Activated naive CD4-positive, alpha-beta T cell treated with anti-CD3 and anti-CD28 coated beads, Interleukin-2, amount 10 ng/mL, durations not matched to agents 7 days and 5 days (primary cell): ENCODE data around the gene ABCB8.
A peak's percentile ranks its signal among the peaks of the same experiment; 100 is the strongest.

ENCODE experiments used
- CTCF ChIA-PET: fragments of 350-600 bp; sonication (Branson Sonifier 250); formaldehyde crosslinking; loops from one replicate; lab custom pipeline; 2021; ENCODE audit warnings: antibody characterized with exemption; lab: Charles Lee
- DNase-seq: peaks from one replicate; pipeline ENCODE4 v3.0.0-alpha.2; 2020
- H3K27ac Mint-ChIP-seq: one replicate; pipeline ENCODE4 v1.8.0; 2021; ENCODE audit warnings: mild to moderate bottlenecking, moderate library complexity, mixed read lengths
- H3K27me3 Mint-ChIP-seq: one replicate; pipeline ENCODE4 v1.8.0; 2021; ENCODE audit warnings: mild to moderate bottlenecking, mixed read lengths
- H3K36me3 Mint-ChIP-seq: one replicate; pipeline ENCODE4 v1.8.0; 2021; ENCODE audit warnings: mixed read lengths
- H3K4me1 Mint-ChIP-seq: one replicate; pipeline ENCODE4 v1.8.0; 2021; ENCODE audit warnings: mixed read lengths
- H3K4me3 Mint-ChIP-seq: one replicate; pipeline ENCODE4 v1.8.0; 2021; ENCODE audit warnings: mild to moderate bottlenecking, moderate library complexity, mixed read lengths
- H3K9me3 Mint-ChIP-seq: one replicate; pipeline ENCODE4 v1.8.0; 2021; ENCODE audit warnings: mixed read lengths

ABCB8 gene

GRCh38 chr7:150992833-150993302, 35.4 kb upstream of the ABCB8 start:
- Mint-ChIP-seq H3K36me3 (peaks cover 18% of the 10 kb centered on the region), H3K4me1 (peaks cover 55% of the 10 kb centered on the region), H3K4me3 (no peak overlapping the region), H3K9me3 (peaks cover 26% of the 10 kb centered on the region), H3K27ac (no peak overlapping the region), H3K27me3 (peaks cover 40% of the 10 kb centered on the region)
- CTCF ChIA-PET: interaction anchor here (1.0 to 4.5 kb wide), 7 partner anchors 12 to 102 kb away, joined by 3 to 29 read pairs (median 4); no protein-coding TSS in a partner anchor
- DNase-seq: peak; percentile 47

- H3K9me3 Mint-ChIP-seq: peaks cover 26% of the 10 kb centered on the region
- H3K27me3 Mint-ChIP-seq: peaks cover 36% of the 10 kb centered on the region
- H3K4me3 Mint-ChIP-seq: no peak overlapping the region
- CTCF ChIA-PET: interaction anchor here (1.5 to 3.0 kb wide), 9 partner anchors 9 to 119 kb away, joined by 3 to 27 read pairs (median 6); no protein-coding TSS in a partner anchor
- no peak overlapping the region for H3K27ac Mint-ChIP-seq
- H3K4me1 Mint-ChIP-seq: peaks cover 55% of the 10 kb centered on the region
- peaks cover 20% of the 10 kb centered on the region for H3K36me3 Mint-ChIP-seq
- no peak for DNase-seq
Measured at GRCh38 chr7:150993511-150993910, 34.7 kb upstream of the ABCB8 start.

GRCh38 chr7:150994141-150994837, 34.0 kb upstream of the ABCB8 start:
- Mint-ChIP-seq H3K27me3 (peaks cover 28% of the 10 kb centered on the region), H3K4me3 (peak overlapping the region; percentile 66), H3K9me3 (peaks cover 26% of the 10 kb centered on the region), H3K4me1 (peaks cover 52% of the 10 kb centered on the region), H3K27ac (peak overlapping the region; percentile 85), H3K36me3 (peaks cover 20% of the 10 kb centered on the region)
- DNase-seq: peak; percentile 67
- CTCF ChIA-PET: interaction anchor here (1.0 to 3.0 kb wide), 11 partner anchors 9 to 118 kb away, joined by 3 to 27 read pairs (median 4); no protein-coding TSS in a partner anchor

- DNase-seq: no peak
- Mint-ChIP-seq H3K4me1 (peaks cover 49% of the 10 kb centered on the region), H3K27me3 (peaks cover 21% of the 10 kb centered on the region), H3K4me3 (peak overlapping the region; percentile 66), H3K27ac (peak overlapping the region; percentile 79), H3K9me3 (peaks cover 20% of the 10 kb centered on the region), H3K36me3 (peaks cover 18% of the 10 kb centered on the region)
- CTCF ChIA-PET: interaction anchor here (1.0 to 3.0 kb wide), 9 partner anchors 10 to 118 kb away, joined by 3 to 27 read pairs (median 3); no protein-coding TSS in a partner anchor
Measured at GRCh38 chr7:150994838-150995510, 33.3 kb upstream of the ABCB8 start.

- CTCF ChIA-PET: interaction anchor here (1.7 to 2.0 kb wide), 2 partner anchors 10 to 22 kb away, joined by 4 to 9 read pairs; no protein-coding TSS in a partner anchor
- H3K4me3 Mint-ChIP-seq: peak overlapping the region; percentile 33
- peaks cover 8% of the 10 kb centered on the region for H3K27me3 Mint-ChIP-seq
- peaks cover 51% of the 10 kb centered on the region for H3K4me1 Mint-ChIP-seq
- no peak overlapping the region for H3K27ac Mint-ChIP-seq
- peaks cover 4% of the 10 kb centered on the region for H3K9me3 Mint-ChIP-seq
- H3K36me3 Mint-ChIP-seq: peaks cover 18% of the 10 kb centered on the region
- DNase-seq: no peak
Measured at GRCh38 chr7:150996376-150997074, 31.7 kb upstream of the ABCB8 start.

GRCh38 chr7:150997075-150997511, 31.2 kb upstream of the ABCB8 start:
- Mint-ChIP-seq H3K4me1 (peaks cover 51% of the 10 kb centered on the region), H3K36me3 (peaks cover 20% of the 10 kb centered on the region), H3K27me3 (peaks cover 8% of the 10 kb centered on the region), H3K27ac (no peak overlapping the region), H3K4me3 (no peak overlapping the region), H3K9me3 (peaks cover 4% of the 10 kb centered on the region)
- DNase-seq: no peak
- CTCF ChIA-PET: interaction anchor here (1.7 to 2.0 kb wide), 2 partner anchors 10 to 21 kb away, joined by 4 to 9 read pairs; no protein-coding TSS in a partner anchor

- Mint-ChIP-seq H3K27me3 (peaks cover 4% of the 10 kb centered on the region), H3K9me3 (peaks cover 1% of the 10 kb centered on the region), H3K4me1 (peaks cover 48% of the 10 kb centered on the region), H3K4me3 (no peak overlapping the region), H3K27ac (peak overlapping the region; percentile 25), H3K36me3 (peaks cover 18% of the 10 kb centered on the region)
- CTCF ChIA-PET: interaction anchor here (1.7 to 2.0 kb wide), 2 partner anchors 11 to 21 kb away, joined by 4 to 9 read pairs; no protein-coding TSS in a partner anchor
- DNase-seq: no peak
Measured at GRCh38 chr7:150997817-150998216, 30.4 kb upstream of the ABCB8 start.

- CTCF ChIA-PET: interaction anchor here (1.7 to 2.0 kb wide), 2 partner anchors 12 to 20 kb away, joined by 4 to 9 read pairs; no protein-coding TSS in a partner anchor
- Mint-ChIP-seq H3K4me3 (no peak overlapping the region), H3K27ac (peak overlapping the region; percentile 69), H3K4me1 (peaks cover 45% of the 10 kb centered on the region), H3K27me3 (peaks cover 4% of the 10 kb centered on the region), H3K9me3 (no peaks in the 10 kb centered on the region), H3K36me3 (peaks cover 18% of the 10 kb centered on the region)
- DNase-seq: no peak
Measured at GRCh38 chr7:150998341-150998740, 29.9 kb upstream of the ABCB8 start.

GRCh38 chr7:150999001-150999400, 29.2 kb upstream of the ABCB8 start:
- Mint-ChIP-seq H3K4me3 (no peak overlapping the region), H3K27me3 (peaks cover 4% of the 10 kb centered on the region), H3K4me1 (peaks cover 43% of the 10 kb centered on the region), H3K27ac (no peak overlapping the region), H3K36me3 (peaks cover 18% of the 10 kb centered on the region), H3K9me3 (no peaks in the 10 kb centered on the region)
- CTCF ChIA-PET: no interaction called here
- no peak for DNase-seq

- H3K27ac Mint-ChIP-seq: no peak overlapping the region
- H3K4me3 Mint-ChIP-seq: no peak overlapping the region
- H3K27me3 Mint-ChIP-seq: peaks cover 4% of the 10 kb centered on the region
- CTCF ChIA-PET: no interaction called here
- no peak for DNase-seq
- peaks cover 20% of the 10 kb centered on the region for H3K36me3 Mint-ChIP-seq
- no peaks in the 10 kb centered on the region for H3K9me3 Mint-ChIP-seq
- H3K4me1 Mint-ChIP-seq: peaks cover 37% of the 10 kb centered on the region
Measured at GRCh38 chr7:150999497-151000230, 28.6 kb upstream of the ABCB8 start.

- Mint-ChIP-seq H3K9me3 (no peaks in the 10 kb centered on the region), H3K36me3 (peaks cover 24% of the 10 kb centered on the region), H3K27me3 (peaks cover 4% of the 10 kb centered on the region), H3K4me3 (no peak overlapping the region), H3K27ac (peak overlapping the region; percentile 37), H3K4me1 (peaks cover 39% of the 10 kb centered on the region)
- DNase-seq: no peak
- CTCF ChIA-PET: no interaction called here
Measured at GRCh38 chr7:151000897-151001495, 27.3 kb upstream of the ABCB8 start.

- CTCF ChIA-PET: no interaction called here
- peaks cover 41% of the 10 kb centered on the region for H3K4me1 Mint-ChIP-seq
- H3K27ac Mint-ChIP-seq: no peak overlapping the region
- DNase-seq: no peak
- H3K4me3 Mint-ChIP-seq: no peak overlapping the region
- H3K36me3 Mint-ChIP-seq: peaks cover 25% of the 10 kb centered on the region
- no peaks in the 10 kb centered on the region for H3K9me3 Mint-ChIP-seq
- H3K27me3 Mint-ChIP-seq: peaks cover 4% of the 10 kb centered on the region
Measured at GRCh38 chr7:151001546-151001945, 26.7 kb upstream of the ABCB8 start.

- Mint-ChIP-seq H3K27me3 (no peaks in the 10 kb centered on the region), H3K36me3 (peaks cover 23% of the 10 kb centered on the region), H3K4me3 (no peak overlapping the region), H3K27ac (no peak overlapping the region), H3K9me3 (no peaks in the 10 kb centered on the region), H3K4me1 (peaks cover 40% of the 10 kb centered on the region)
- CTCF ChIA-PET: interaction anchor here (1.2 kb wide), 1 partner anchor 19 kb away, joined by 3 read pairs; no protein-coding TSS in a partner anchor
- no peak for DNase-seq
Measured at GRCh38 chr7:151003572-151003971, 24.7 kb upstream of the ABCB8 start.
